TTC549 (cell line): ENCODE results near the gene PPP2R5A.
"Not testable (repeated sequence)": the region's sequence is repeated elsewhere in the genome, so short reads cannot be mapped to it uniquely, and the experiment has no call there.

Source experiments
- FAIRE-seq: peaks from 2 replicates; lab custom pipeline; 2012; peaks lifted over from hg19 to GRCh38; lab: Jason Lieb, UNC

Gene PPP2R5A

DNA sequence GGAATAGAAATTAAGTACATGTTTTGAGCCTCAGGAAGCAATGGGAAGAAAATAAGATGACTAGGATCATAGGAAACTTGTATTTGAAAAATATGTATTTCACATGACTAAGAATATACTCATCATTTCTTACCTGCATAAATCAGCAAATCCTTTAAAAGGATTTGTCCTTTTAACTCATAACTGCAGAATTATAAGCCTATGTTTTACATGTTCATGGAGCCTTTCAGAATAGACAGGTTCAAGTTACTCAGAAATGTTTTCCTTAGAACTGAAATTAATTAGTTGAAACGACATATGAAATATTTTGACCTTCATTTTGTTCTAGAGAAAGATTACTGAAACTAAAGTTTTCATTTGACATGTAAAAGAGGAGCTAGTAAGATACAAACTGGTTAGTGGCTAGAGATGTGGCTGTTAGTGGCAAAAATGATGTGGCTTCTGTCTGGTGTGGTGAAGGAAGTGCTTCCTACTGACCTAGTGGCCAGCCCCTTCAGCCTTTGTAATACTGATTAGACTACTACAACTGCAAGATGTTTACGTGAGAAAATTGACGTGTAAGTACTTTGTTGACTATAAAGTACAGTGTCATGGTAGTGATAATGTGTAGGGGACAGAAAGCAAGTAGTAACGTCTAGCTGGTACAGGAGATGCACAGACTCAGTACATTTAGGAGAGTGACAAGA is 74.7 kb downstream of the PPP2R5A start:
- FAIRE-seq, result no peak

DNA sequence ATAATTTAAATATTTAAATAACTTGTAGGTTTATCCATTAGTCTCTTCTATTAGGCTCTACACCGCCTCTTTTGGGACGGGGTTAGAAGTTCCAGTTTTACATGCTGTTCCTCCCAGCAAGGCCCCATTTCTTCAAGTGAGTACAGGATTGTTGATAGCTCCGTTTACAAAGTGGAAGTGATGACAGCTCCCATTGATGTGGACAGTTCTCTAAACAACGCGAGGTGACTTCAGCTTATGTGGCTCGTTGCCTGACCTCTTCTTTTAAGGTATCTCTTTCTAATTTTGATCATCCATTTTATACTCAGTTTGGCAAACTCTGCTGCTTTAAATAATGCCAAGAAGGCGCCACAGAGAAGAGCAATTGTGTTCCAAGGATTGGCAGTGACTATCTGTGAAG is 79.8 kb downstream of the PPP2R5A start:
- FAIRE-seq, result no peak

DNA sequence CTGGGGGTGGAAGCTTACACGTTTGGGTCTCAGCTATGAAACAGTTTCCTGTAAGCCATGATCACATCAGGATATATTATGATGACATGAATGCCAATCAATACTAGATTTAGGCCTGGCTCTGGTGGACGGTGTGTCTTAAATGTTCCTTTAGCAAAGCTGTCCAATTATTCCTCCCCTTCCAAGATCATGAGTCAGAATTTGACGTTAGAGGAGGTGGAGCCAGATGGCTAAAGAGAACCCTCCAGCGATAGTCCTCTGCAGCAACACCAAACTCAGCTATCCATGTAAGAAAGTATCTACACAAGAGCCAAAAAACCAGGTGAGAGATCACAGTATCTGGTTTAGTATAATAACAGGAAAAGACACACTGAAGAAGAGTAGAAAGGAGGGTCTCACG is 81.7 kb downstream of the PPP2R5A start:
- no peak for FAIRE-seq

DNA sequence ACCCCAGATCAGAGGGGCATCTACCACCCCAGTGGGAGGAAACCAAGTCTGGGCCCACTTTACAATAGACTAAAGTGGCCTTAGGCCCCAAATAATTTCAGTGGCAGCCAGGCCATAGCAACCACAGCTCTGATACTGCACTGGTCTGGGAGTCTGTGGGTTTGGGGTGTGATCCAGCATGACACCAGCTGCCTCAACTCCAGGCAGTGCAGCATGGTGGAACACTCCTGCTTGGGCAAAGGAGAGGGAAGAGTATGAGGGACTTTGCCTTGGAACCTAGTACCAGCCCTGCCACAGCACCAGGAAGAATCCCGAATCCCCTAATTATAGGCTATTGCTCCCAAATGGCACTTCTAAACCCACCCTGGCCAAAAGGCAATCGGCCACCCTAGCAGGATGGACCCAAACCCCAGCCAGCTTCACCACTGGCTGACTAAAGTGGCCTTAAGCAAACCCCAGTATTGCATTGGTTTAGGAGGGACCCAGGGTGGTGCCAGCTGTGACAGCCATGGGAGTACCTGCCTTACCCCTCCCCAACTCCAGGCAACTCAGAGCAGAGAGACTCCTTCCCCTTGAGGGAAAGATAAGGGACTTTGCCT is 82.4 kb downstream of the PPP2R5A start:
- no peak for FAIRE-seq

DNA sequence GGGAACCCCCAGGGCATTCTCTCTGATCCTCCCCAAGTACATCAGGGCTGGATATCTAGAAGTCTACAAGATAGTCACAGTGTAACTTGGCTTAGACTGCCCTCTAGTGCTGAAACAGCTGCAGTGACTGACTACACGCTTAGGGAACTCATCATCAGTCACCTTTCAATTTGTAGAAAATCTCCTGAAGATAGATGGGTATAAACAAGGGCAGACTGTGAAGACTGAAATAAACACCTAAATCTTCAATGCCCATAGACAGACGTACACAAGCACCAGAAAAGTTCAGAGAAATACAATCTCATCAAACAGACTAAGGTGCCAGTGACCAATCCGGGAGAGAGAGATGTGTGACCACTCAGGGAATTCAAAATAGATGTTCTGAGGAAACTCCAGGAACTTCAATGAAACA is 82.9 kb downstream of the PPP2R5A start:
- FAIRE-seq, result peak; percentile 95

DNA sequence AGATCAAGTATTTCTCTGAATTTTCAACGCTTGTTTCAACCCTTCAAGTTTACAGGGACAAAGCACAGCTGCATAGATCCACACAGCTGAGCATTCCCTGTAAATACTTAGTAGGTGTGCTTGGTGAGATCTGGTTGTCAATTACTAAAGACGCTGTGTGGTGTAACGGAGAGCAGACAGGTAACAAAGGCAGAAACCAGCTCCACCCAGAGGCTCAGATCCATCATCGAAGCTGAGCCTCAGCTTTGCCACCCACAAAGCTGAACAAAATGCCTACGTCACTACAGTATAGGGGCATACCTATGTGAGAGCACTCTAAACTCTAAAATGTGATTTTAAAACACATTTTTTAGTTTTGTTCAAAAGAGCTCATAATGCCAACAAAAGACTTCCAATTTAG is 90.8 kb downstream of the PPP2R5A start:
- no peak for FAIRE-seq

DNA sequence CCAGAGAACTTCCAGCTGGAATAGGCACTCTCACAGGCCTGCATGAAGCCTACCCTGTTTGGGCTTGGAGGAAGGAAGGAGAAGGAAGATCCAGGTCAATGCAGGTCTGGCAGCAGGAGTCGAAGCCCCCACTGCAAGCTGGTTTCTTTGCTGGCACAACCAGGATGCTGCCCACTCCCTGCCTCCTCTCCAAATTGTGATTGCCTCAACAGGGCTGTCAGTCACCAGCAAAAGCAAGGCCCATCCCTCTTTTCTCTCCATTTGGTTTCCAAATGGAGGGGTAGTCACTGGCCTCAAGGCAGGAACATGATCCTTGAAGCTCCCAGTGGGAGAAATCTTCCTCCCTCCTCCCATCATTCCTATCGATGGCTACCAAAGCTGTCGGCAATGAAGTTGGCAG is 92.4 kb downstream of the PPP2R5A start:
- FAIRE-seq, result no peak

DNA sequence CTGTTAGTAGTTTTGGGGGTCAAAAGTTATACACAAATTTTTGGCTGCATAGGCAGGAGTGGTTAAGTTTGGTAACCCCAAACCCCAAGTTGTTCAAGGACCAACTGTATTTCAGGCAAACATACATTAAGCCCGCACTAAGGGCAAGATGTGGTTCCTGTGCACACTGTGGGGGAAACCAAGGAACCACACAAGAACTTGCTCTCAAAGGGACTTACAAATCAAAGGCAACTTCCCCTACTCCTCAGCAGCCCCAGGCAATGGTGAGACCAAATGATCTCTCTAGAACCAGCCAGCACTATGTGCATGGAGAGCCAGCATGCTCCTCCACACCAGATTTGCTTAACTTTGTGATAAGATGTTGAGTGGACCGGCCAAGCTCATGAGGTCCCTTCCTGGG is 94.2 kb downstream of the PPP2R5A start:
- FAIRE-seq, result no peak

DNA sequence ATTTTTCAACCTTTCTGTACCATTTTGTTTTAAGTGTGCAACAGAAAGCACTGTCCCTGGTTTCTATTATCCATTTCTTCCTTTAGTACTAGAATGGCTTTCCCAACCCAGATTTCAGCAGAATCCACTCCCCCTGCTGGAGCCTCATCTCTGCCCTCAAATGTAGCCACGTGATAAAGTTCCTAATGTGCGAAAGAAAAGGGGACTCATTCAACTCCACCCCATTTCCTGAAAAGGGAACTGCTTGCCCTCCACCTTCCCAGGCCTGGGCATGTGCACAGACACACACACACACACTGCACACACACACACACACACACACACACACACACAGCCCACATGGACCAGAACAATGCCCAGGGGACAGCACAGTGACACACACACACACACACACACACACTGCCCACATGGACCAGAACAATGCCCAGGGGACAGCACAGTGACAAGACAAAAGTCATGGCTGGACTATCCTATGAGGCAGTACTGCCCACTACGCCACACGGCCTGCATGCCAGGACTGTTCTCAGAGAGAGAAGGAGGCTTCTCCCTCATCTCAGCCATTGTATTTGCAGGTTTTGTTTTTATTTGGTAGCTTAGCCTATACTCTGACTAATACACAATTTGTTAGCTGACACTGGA is 96.3 kb downstream of the PPP2R5A start:
- FAIRE-seq, result no peak

DNA sequence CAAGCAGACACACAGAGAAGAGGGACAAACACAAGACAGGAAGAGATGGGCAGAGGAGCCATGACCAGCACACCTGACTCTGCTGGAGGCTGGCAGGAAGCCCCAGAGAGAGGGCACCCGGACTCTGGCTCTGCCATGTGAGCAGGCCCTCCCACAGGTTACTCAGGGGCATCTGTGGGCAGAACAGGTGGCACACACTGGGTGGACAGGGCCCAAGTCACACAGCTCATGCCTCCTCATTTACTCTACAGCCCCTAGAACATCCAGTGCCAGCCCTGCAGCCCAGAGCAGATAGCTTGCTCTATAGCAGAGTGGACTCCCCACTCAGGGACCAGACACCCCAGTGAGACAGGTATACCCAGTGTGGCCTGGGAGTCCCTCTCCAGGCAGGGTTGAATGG is 100.8 kb downstream of the PPP2R5A start:
- FAIRE-seq, result no peak

DNA sequence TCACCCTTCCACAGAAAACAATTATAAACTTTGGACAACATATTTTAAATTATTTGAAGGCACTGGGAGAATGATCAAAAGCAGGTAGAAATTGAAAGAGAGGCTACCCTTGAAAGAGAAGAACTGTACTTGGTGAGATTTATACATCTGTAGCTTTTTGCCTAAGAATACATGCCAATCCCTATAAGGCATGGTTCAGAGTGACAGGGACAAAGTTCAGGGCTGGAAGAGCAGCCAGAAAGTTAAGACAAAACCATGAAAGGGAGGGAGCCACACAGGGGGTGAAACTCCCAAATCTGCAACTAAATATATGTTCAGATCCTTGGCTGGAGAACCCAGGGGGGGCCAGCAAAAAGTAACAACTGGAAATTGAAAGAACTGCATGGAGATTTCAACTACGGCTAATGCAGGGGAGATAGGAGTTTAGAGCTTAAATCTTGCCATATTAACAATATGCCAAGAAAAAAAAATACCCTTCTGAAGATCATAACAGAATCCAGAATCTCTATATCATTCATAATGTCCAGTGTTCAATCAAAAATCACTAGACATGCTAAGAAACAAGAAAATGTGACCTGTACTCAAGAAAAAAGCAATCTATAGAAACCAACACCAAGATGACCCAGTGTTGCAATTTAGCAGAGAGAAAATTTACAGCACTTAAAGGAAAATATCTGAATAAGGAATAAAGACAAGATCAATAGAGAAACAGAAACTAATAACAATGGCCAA is 103.9 kb downstream of the PPP2R5A start:
- FAIRE-seq, result no peak

DNA sequence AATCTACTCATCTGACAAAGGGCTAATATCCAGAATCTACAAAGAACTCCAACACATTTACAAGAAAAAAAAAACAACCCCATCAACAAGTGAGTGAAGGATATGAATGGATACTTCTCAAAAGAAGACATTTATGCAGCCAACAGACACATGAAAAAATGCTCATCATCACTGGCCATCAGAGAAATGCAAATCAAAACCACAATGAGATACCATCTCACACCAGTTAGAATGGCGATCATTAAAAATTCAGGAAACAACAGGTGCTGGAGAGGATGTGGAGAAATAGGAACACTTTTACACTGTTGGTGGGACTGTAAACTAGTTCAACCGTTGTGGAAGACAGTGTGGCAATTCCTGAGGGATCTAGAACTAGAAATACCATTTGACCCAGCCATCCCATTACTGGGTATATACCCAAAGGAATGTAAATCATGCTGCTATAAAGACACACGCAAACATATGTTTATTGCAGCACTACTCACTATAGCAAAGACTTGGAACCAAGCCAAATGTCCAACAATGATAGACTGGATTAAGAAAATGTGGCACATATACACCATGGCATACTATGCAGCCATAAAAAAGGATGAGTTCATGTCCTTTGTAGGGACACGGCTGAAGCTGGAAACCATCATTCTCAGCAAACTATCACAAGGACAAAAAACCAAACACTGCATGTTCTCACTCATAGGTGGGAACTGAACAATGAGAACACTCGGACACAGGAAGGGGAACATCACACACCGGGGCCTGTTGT is 110.6 kb downstream of the PPP2R5A start:
- not testable (repeated sequence) for FAIRE-seq

DNA sequence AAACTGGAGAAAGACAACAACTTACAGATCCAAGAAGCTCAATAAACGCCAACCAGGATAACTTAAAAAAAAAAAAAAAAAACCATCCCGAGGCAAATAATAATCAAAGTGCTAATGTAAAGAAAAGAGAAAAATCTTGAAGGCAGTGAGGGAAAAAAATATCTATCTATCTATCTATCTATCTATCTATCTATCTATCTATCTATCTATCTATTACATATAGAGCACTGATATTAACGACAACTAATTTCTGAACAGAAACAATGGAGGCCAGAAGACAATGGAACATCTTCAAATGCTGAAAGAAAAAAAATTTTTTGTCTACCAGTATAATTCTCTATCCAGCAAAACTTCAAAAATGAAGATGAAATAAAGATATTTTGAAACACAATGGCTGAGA is 111.4 kb downstream of the PPP2R5A start:
- FAIRE-seq, result peak; percentile 89

DNA sequence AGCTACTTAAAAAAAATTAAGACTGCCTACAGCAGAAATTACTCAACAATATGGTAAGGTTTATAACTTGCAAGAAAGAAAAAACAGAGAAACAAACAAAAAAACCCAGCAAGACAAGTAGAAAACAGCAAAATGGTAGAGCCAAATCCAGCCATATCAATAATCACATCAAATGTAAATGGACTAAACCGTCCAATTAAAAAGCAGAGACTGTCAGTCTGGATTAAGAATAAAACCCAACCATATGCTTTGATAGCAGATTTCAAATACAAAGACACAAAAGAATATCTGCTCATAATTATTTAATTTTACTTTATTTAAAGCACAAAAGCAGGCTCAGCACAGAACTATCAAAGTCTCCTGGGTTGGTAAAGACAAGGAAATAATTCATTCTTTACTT is 112.0 kb downstream of the PPP2R5A start:
- FAIRE-seq, result no peak

DNA sequence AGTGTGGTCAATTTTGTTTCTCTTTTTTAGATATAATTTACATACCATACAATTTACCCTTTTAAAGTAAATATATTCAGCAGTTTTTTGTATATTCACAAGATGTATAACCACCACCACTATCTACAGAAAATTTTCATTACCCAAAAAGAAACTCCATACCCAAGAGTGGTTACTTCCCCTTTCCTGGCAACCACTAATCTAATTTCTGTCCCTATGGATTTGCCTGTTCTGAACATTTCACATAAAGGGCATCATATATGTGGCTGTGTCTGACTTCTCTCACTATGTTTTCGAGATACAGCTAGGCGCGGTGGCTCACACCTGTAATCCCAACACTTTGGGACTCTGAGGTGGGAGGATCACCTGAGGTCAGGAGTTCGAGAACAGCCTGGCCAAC is 115.8 kb downstream of the PPP2R5A start:
- no peak for FAIRE-seq

DNA sequence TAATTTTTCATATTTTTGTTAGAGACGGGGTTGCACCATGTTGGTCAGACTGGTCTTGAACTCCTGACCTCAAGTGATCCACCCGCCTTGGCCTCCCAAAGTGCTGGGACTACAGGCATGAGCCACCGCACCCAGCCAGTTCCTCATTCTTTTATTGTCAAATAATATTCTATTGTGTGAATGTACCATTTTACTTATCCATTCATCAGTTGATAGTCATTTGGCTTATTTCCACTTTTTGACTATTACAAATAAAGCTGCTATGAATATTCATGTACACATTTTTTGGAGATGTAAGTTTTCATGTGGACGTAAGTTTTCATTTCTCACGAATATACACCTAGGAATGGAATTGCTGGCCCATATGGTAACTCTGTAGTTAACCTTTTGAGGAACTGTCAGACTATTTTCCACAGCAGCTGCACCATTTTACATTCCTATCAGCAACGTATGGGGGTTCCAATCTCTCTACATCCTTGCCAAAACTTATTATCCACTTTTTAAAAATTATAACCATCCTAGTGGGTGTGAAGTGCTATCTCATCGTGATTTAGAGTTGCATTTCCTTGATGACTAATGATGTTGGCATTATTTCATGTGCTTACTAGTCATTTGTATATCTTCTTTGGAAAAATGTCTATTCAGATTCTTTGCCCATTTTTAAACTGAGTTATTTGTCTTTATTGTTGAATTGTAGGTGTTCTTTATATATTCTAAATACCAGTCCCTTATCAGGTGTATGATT is 116.8 kb downstream of the PPP2R5A start:
- FAIRE-seq, result no peak

DNA sequence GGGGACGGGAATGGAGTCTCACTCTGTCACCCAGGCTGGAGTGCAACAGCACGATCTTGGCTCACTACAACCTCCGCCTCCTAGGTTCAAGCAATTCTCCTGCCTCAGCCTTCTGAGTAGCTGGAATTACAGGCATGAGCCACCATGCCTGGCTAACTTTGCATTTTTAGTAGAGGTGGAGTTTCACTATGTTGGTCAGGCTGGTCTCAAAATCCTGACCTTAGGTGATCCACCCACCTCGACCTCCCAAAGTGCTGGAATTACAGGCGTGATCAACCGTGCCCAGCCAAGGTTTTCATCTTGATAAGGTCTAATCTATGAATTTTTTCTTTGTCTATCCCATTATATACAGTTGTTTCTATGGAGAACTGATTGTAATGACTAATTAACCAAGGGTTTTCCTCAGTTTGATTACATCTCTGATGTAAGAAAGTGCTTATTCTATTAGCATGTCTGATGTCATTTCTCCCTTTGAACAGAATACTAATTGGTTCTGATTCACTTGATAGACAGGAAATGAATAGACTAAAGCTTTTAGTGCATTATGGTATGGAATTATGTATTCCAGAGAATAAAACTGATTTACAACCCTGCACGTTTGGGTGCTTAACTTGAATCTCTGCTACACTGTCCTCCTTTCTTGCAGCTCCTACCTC is 117.6 kb downstream of the PPP2R5A start:
- FAIRE-seq, result no peak

DNA sequence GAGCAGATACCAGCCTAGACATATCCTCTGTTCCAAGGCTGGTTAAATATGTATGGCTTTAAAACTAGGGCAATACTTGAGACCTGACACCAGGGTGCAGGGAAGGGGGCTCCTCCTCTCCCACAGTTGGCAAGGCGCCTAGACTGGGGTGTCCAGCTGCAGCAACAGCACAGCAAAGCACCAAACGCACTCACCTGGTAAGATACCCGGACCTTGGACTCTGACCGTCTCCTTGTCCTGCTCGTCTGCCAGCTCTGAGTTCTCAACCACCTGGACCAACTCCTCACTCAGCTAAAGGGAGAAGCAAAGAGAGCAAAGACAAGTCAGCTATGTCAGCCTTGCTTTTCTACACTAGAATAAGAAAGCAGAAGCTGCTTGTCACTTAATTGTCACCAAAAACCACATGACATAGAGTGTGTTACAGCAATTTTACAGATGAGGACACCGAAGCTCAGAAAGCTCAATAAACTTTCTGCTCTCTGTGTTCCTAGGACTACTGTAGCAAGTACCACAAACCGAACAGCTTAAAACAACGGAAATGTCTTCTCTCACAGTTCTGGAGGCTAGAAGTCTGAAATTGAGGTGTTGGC is 125.1 kb downstream of the PPP2R5A start:
- FAIRE-seq, result no peak
